Hindlimb muscle (tissue), 1 donor: Measurements from ENCODE around the gene EIF1AD. TPM values are rescaled to one million over a fixed set of nuclear protein-coding genes. Genes with fewer than 3 reads are reported as not detected.
"Not testable (repeated sequence)": the region's sequence is repeated elsewhere in the genome, so short reads cannot be mapped to it uniquely, and the experiment has no call there.

Source experiments
- DNase-seq: peaks from one replicate; pipeline ENCODE4 v3.0.0-alpha.2; 2013
- polyA plus RNA-seq: library from polyadenylated mRNA; unstranded; fragments of 120-200 nt; gene quantifications from one replicate; pipeline ENCODE4 v1.2.1, GENCODE V29; 2013; ENCODE audit not compliant: insufficient read length

EIF1AD gene
- 17.6 TPM for polyA plus RNA-seq

GRCh38 chr11:66001942-66002647, at the start of gene EIF1AD, which contains the start of gene BANF1:
TSS of gene EIF1AD (minus strand) at chr11:66002157. CDS start at chr11:66000389, 1,768 bp downstream.
TSS of gene BANF1 (plus strand) at chr11:66002503. CDS start at chr11:66003251, 748 bp downstream.
- DNase-seq: peak; percentile 97

- no peak for DNase-seq
Observed at GRCh38 chr11:66051371-66051765, 49.4 kb upstream of the EIF1AD start.

GRCh38 chr11:66050581-66051231, 48.7 kb upstream of the EIF1AD start:
- no peak for DNase-seq

- no peak for DNase-seq
Observed at GRCh38 chr11:66048547-66049323, 46.8 kb upstream of the EIF1AD start, which contains the start of gene GAL3ST3. TSS of gene GAL3ST3 (minus strand) at chr11:66049161. CDS start at chr11:66045415, 3,746 bp downstream.

- no peak for DNase-seq
Observed at GRCh38 chr11:66047541-66048365, 45.8 kb upstream of the EIF1AD start.

- DNase-seq: no peak
Observed at GRCh38 chr11:66046901-66047300, 44.9 kb upstream of the EIF1AD start.

- DNase-seq: peak; percentile 70
Observed at GRCh38 chr11:66045177-66045639, 43.3 kb upstream of the EIF1AD start.

GRCh38 chr11:66044757-66045156, 42.8 kb upstream of the EIF1AD start:
- no peak for DNase-seq

- no peak for DNase-seq
Observed at GRCh38 chr11:66042996-66043906, 41.3 kb upstream of the EIF1AD start.

- no peak for DNase-seq
Observed at GRCh38 chr11:66042227-66042995, 40.5 kb upstream of the EIF1AD start.

- DNase-seq: no peak
Observed at GRCh38 chr11:66039765-66040164, 37.8 kb upstream of the EIF1AD start.

GRCh38 chr11:66037327-66037726, 35.4 kb upstream of the EIF1AD start:
- no peak for DNase-seq

- DNase-seq: no peak
Observed at GRCh38 chr11:66036334-66036710, 34.4 kb upstream of the EIF1AD start.

GRCh38 chr11:66035653-66036333, 33.8 kb upstream of the EIF1AD start:
- DNase-seq: no peak

GRCh38 chr11:66032957-66033735, 31.2 kb upstream of the EIF1AD start:
- no peak for DNase-seq

GRCh38 chr11:66026017-66026529, 24.1 kb upstream of the EIF1AD start, which contains the start of gene CATSPER1:
TSS of gene CATSPER1 (minus strand) at chr11:66026479. CDS start at chr11:66026379, 100 bp downstream.
- no peak for DNase-seq

GRCh38 chr11:66023186-66023440, 21.2 kb upstream of the EIF1AD start:
- DNase-seq: not testable (repeated sequence)

GRCh38 chr11:66022401-66023185, 20.6 kb upstream of the EIF1AD start:
- DNase-seq: peak; percentile 51
